ENCODE data around the gene EFHC1.

- TF ChIP-seq, protein P1, sequence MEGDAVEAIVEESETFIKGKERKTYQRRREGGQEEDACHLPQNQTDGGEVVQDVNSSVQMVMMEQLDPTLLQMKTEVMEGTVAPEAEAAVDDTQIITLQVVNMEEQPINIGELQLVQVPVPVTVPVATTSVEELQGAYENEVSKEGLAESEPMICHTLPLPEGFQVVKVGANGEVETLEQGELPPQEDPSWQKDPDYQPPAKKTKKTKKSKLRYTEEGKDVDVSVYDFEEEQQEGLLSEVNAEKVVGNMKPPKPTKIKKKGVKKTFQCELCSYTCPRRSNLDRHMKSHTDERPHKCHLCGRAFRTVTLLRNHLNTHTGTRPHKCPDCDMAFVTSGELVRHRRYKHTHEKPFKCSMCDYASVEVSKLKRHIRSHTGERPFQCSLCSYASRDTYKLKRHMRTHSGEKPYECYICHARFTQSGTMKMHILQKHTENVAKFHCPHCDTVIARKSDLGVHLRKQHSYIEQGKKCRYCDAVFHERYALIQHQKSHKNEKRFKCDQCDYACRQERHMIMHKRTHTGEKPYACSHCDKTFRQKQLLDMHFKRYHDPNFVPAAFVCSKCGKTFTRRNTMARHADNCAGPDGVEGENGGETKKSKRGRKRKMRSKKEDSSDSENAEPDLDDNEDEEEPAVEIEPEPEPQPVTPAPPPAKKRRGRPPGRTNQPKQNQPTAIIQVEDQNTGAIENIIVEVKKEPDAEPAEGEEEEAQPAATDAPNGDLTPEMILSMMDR (conservative IDR thresholded peaks at IDR 0.05), result no peak
- TF ChIP-seq ZFX (IDR thresholded peaks at IDR 0.05), result no peak
Measured at GRCh38 chr6:52554684-52555280, 134.6 kb downstream of the EFHC1 start.
